ENCODE results near the gene CCDC175.

DNA sequence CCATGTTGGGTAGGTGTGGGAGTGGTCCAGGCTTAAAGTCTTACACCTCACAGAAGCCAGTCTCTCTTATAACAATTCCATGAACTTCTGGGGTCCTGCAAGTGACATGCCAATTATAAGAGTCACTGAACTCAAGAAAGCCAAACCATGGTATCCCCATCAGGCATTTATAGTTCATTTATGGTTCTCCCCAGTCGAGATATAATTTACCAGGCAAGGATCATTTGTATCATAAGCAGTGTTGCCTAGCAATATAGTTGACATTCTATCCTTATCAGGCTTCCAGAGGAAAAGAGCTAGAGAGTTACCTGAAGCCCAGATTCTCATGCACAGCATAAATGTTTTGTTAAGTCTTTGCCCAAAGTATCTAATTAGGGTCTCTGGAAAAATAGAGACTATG, 84.2 kb downstream of the CCDC175 start:
- TF ChIP-seq CTCF (IDR thresholded peaks at IDR 0.05; ENCODE audit: insufficient read depth, low read length) (no peak), POLR2AphosphoS5 (IDR thresholded peaks at IDR 0.05; ENCODE audit: low read depth) (no peak)

All from HL-60 (cell line).